KMS-11 (cell line): ENCODE data around the gene PRR15L.

ENCODE experiments used
- H2AFZ ChIP-seq: fragments of 200-600 bp; sonication (generic); 2 replicates; pipeline ENCODE4 v1.6.1; 2016; ENCODE audit warnings: antibody characterized with exemption, mixed run types, low read depth
- H3K27ac ChIP-seq: fragments of 200-600 bp; sonication (generic); 2 replicates; pipeline ENCODE4 v1.6.1; 2016; ENCODE audit warnings: mild to moderate bottlenecking, mixed run types
- H3K27me3 ChIP-seq: fragments of 200-600 bp; sonication (generic); 2 replicates; pipeline ENCODE4 v1.6.1; 2017; ENCODE audit warnings: mild to moderate bottlenecking, low read depth, mixed run types, moderate library complexity; ENCODE audit not compliant: insufficient read depth
- H3K36me3 ChIP-seq: fragments of 200-600 bp; sonication (generic); 2 replicates; pipeline ENCODE4 v1.6.1; 2017; ENCODE audit warnings: mild to moderate bottlenecking, mixed run types; ENCODE audit not compliant: insufficient read depth
- H3K4me1 ChIP-seq: fragments of 200-600 bp; sonication (generic); 2 replicates; pipeline ENCODE4 v1.6.1; 2016; ENCODE audit warnings: mild to moderate bottlenecking, low read depth, mixed run types; ENCODE audit not compliant: poor library complexity, severe bottlenecking
- H3K4me2 ChIP-seq: fragments of 200-600 bp; sonication (generic); 2 replicates; pipeline ENCODE4 v1.7.0; 2016; ENCODE audit warnings: mild to moderate bottlenecking, mixed run types
- H3K4me3 ChIP-seq: fragments of 200-600 bp; sonication (generic); IDR thresholded peaks from 2 replicates; pipeline ENCODE4 v1.6.1; 2017; ENCODE audit warnings: low read depth, low read length, mixed read lengths; ENCODE audit not compliant: insufficient read depth
- H3K79me2 ChIP-seq: fragments of 200-600 bp; sonication (generic); 2 replicates; pipeline ENCODE4 v1.6.1; 2016; ENCODE audit warnings: low read depth, mixed run types; ENCODE audit not compliant: insufficient read depth
- H3K9ac ChIP-seq: fragments of 200-600 bp; sonication (generic); 2 replicates; pipeline ENCODE4 v1.6.1; 2016; ENCODE audit warnings: mild to moderate bottlenecking, mixed run types
- H4K20me1 ChIP-seq: fragments of 200-600 bp; sonication (generic); 2 replicates; pipeline ENCODE4 v1.6.1; 2016; ENCODE audit warnings: mild to moderate bottlenecking, mixed run types; ENCODE audit not compliant: insufficient read depth
- TF ChIP-seq, protein P1 (sequence below): fragments of 200-600 bp; sonication (generic); conservative IDR thresholded peaks from 2 replicates; pipeline ENCODE4 v1.6.1; 2017; ENCODE audit warnings: low read depth, mild to moderate bottlenecking, antibody characterized with exemption, low read length, moderate library complexity, mixed read lengths

Gene PRR15L

DNA sequence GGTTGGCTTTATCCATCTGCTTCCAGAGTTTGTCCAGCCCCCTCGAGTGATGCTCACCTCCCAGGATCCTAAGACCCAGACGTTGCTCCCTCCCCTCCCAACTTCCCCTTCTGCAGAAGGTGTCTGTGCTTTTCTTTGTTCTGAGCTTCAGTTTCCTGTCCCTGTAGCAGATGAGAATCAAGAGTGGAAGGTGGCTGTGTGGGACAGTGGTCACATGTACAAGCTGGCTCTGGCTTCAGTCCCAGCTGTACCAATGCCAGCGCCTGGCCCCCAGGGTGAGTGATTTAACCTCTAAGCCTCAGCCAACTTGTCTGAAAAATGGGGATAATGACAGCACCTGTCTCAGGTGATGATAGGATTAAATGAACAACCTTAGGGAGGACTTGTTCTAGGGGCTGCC lies 7.7 kb downstream of the PRR15L start:
- Histone ChIP-seq H3K9ac (no peak overlapping the region), H3K79me2 (no peaks in the 10 kb centered on the region), H3K4me3 (no peak overlapping the region), H3K4me2 (peak overlapping the region; percentile 36), H3K27ac (no peak overlapping the region), H2AFZ (no peak overlapping the region), H3K27me3 (no peaks in the 10 kb centered on the region), H3K4me1 (peaks cover 28% of the 10 kb centered on the region), H3K36me3 (no peaks in the 10 kb centered on the region; the same call in 1 of the 2 replicates), H4K20me1 (no peaks in the 10 kb centered on the region)
- TF ChIP-seq, protein P1, sequence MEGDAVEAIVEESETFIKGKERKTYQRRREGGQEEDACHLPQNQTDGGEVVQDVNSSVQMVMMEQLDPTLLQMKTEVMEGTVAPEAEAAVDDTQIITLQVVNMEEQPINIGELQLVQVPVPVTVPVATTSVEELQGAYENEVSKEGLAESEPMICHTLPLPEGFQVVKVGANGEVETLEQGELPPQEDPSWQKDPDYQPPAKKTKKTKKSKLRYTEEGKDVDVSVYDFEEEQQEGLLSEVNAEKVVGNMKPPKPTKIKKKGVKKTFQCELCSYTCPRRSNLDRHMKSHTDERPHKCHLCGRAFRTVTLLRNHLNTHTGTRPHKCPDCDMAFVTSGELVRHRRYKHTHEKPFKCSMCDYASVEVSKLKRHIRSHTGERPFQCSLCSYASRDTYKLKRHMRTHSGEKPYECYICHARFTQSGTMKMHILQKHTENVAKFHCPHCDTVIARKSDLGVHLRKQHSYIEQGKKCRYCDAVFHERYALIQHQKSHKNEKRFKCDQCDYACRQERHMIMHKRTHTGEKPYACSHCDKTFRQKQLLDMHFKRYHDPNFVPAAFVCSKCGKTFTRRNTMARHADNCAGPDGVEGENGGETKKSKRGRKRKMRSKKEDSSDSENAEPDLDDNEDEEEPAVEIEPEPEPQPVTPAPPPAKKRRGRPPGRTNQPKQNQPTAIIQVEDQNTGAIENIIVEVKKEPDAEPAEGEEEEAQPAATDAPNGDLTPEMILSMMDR: no peak

DNA sequence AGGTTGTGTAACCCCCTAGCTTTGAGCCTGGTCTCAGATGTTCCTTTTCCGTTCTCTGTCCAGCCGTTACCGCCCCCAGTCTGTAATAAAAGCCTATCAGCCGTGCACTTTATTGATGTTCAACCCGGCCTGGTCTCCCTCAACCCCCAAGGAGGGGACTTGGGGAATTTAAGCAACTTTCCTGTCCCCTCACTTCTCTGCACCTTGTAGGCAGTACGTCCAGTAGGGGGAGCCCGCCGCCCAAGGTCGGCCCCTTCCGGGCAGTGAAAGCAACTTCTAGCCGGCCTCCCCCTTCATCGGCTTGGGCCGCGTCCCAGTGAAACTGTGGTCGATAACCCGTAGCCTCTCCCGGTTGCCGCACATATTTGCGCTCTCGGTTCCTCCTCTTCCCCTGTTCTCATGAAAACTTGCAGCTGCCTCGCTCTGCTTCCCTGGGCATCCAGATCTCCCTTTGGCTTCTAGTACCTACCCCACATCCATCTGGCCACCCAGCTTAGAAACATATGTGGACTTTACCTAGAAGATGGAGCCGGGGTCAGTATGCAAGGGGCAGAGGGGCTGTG lies 8.4 kb downstream of the PRR15L start:
- Histone ChIP-seq H3K4me2 (peak overlapping the region; percentile 36), H3K36me3 (no peaks in the 10 kb centered on the region; the same call in 1 of the 2 replicates), H3K79me2 (no peaks in the 10 kb centered on the region), H4K20me1 (no peaks in the 10 kb centered on the region), H3K4me1 (peaks cover 28% of the 10 kb centered on the region), H3K27me3 (no peaks in the 10 kb centered on the region), H3K27ac (no peak overlapping the region), H3K9ac (no peak overlapping the region), H3K4me3 (no peak overlapping the region), H2AFZ (no peak overlapping the region)
- TF ChIP-seq, protein P1: peak; percentile 88

DNA sequence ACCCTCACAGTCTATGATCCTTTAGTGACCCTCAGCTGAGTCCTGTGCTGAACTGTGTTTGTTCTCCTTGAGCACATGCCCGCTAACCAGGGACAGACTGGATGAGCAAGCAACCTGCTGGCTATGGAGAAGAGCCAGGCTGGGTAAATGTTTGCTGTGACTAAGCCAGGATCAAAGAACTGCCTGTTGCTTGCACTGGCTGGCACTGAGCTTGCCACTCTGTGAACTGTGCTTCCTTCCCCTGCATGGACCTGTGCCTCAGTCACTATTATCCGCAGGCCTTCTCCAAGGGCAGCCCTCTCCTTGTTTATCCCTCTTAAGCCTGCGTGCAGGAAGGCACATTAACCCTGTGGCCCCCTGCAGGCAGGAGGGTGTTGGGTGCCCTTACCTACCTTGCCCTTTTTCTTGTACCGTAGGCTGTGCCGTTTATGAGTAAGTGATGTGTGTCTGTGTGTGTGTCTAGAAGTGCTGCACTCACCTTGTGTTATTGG lies 8.9 kb downstream of the PRR15L start:
- Histone ChIP-seq H3K4me1 (peaks cover 31% of the 10 kb centered on the region), H3K4me2 (peak overlapping the region; percentile 36; the same call in 1 of the 2 replicates), H3K79me2 (no peaks in the 10 kb centered on the region), H3K27ac (no peak overlapping the region), H3K9ac (no peak overlapping the region), H2AFZ (no peak overlapping the region), H3K27me3 (no peaks in the 10 kb centered on the region), H4K20me1 (no peaks in the 10 kb centered on the region), H3K36me3 (no peaks in the 10 kb centered on the region; the same call in 1 of the 2 replicates), H3K4me3 (no peak overlapping the region)
- TF ChIP-seq, protein P1: no peak

DNA sequence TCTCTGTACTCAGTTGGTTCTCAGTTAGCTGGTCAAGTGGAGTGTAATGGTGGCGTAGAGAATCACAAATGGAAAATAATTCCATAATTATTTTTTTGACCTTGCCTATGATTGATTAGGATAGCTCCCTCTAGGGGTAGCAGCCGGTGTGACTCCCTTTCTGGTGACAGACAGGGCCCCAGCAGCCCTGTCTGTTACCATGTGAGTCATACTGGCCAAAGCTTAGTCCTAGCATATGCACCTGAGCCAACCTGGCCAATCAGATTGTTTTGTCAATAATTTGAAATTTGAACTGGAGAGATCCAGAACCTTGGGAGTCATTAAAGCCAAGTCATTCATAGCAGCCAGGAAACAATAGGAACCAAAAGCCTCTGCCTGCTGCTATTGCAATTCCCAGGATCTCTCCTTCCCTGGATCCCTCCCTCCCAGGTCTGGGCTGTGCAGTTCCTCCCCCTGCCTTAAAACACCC lies 10.7 kb downstream of the PRR15L start:
- TF ChIP-seq, protein P1: peak; percentile 90
- no peak overlapping the region for H3K9ac ChIP-seq
- H3K27ac ChIP-seq: no peak overlapping the region

More for the DNA sequence above, 10.7 kb downstream of the PRR15L start:
- Histone ChIP-seq H3K4me1 (peaks cover 44% of the 10 kb centered on the region), H3K4me2 (no peak overlapping the region), H3K79me2 (peaks cover 12% of the 10 kb centered on the region; the same call in 1 of the 2 replicates), H3K4me3 (no peak overlapping the region), H4K20me1 (no peaks in the 10 kb centered on the region), H3K36me3 (no peaks in the 10 kb centered on the region; the same call in 1 of the 2 replicates), H2AFZ (no peak overlapping the region), H3K27me3 (no peaks in the 10 kb centered on the region)
